H9 (cell line): ENCODE measurements around the gene COL8A1. TPM values are rescaled to one million over a fixed set of nuclear protein-coding genes. Genes with fewer than 3 reads are reported as not detected.
"Not testable (repeated sequence)": the region's sequence is repeated elsewhere in the genome, so short reads cannot be mapped to it uniquely, and the experiment has no call there.

ENCODE experiments used
- DNase-seq: peaks from one replicate; pipeline ENCODE4 v3.0.0-alpha.2; 2017
- H2AFZ ChIP-seq: one replicate; pipeline ENCODE4 v1.6.1; 2013; ENCODE audit warnings: mild to moderate bottlenecking, low read length, control low read depth, moderate library complexity
- H2AK5ac ChIP-seq: 2 replicates; pipeline ENCODE4 v1.6.1; 2013; ENCODE audit warnings: low read length, control low read depth, mixed read lengths; ENCODE audit not compliant: insufficient read length
- H2BK120ac ChIP-seq: one replicate; pipeline ENCODE4 v1.6.1; 2013; ENCODE audit warnings: low read depth, mild to moderate bottlenecking, low read length, control low read depth, inconsistent platforms; ENCODE audit not compliant: poor library complexity, severe bottlenecking
- H2BK12ac ChIP-seq: 2 replicates; pipeline ENCODE4 v1.6.1; 2013; ENCODE audit warnings: low read length, control low read depth, mixed read lengths, low read depth; ENCODE audit not compliant: insufficient read length
- H2BK15ac ChIP-seq: 2 replicates; pipeline ENCODE4 v1.6.1; 2013; ENCODE audit warnings: low read depth, low read length, control low read depth
- H2BK20ac ChIP-seq: one replicate; pipeline ENCODE4 v1.6.1; 2013; ENCODE audit warnings: low read depth, mild to moderate bottlenecking, low read length, control low read depth, inconsistent platforms; ENCODE audit not compliant: poor library complexity, severe bottlenecking
- H2BK5ac ChIP-seq: 2 replicates; pipeline ENCODE4 v1.6.1; 2013; ENCODE audit warnings: low read length, control low read depth, mixed read lengths; ENCODE audit not compliant: insufficient read length
- H3K14ac ChIP-seq: 2 replicates; pipeline ENCODE4 v1.6.1; 2013; ENCODE audit warnings: low read length, control low read depth; ENCODE audit not compliant: insufficient read depth
- H3K18ac ChIP-seq: 2 replicates; pipeline ENCODE4 v1.6.1; 2013; ENCODE audit warnings: low read depth, mild to moderate bottlenecking, mixed read lengths, low read length, control low read depth; ENCODE audit not compliant: insufficient read length
- H3K23ac ChIP-seq: 2 replicates; pipeline ENCODE4 v1.6.1; 2013; ENCODE audit warnings: low read length, control low read depth, mixed read lengths, low read depth; ENCODE audit not compliant: insufficient read length
- H3K23me2 ChIP-seq: 2 replicates; pipeline ENCODE4 v1.6.1; 2013; ENCODE audit warnings: low read depth, mild to moderate bottlenecking, mixed read lengths, low read length, control low read depth; ENCODE audit not compliant: insufficient read length, poor library complexity, severe bottlenecking
- H3K27ac ChIP-seq: 2 replicates; pipeline ENCODE4 v1.5.1; 2013; ENCODE audit warnings: low read length, control low read depth, mixed read lengths, low read depth; ENCODE audit not compliant: insufficient read length
- H3K27me3 ChIP-seq: 2 replicates; pipeline ENCODE4 v1.6.1; 2013; ENCODE audit warnings: low read length, control low read depth, inconsistent platforms; ENCODE audit not compliant: insufficient read depth
- H3K4ac ChIP-seq: 2 replicates; pipeline ENCODE4 v1.6.1; 2013; ENCODE audit warnings: low read depth, mild to moderate bottlenecking, control low read depth, inconsistent platforms, low read length, moderate library complexity
- H3K4me1 ChIP-seq: 2 replicates; pipeline ENCODE4 v1.6.1; 2013; ENCODE audit warnings: low read length, control low read depth, inconsistent platforms; ENCODE audit not compliant: insufficient read depth
- H3K4me2 ChIP-seq: 2 replicates; pipeline ENCODE4 v1.6.1; 2013; ENCODE audit warnings: low read length, control low read depth, mixed read lengths; ENCODE audit not compliant: insufficient read length, insufficient read depth
- H3K56ac ChIP-seq: 2 replicates; pipeline ENCODE4 v1.6.1; 2013; ENCODE audit warnings: low read depth, mild to moderate bottlenecking, mixed read lengths, low read length, control low read depth; ENCODE audit not compliant: insufficient read length
- H3K79me1 ChIP-seq: 2 replicates; pipeline ENCODE4 v1.6.1; 2013; ENCODE audit warnings: low read depth, mild to moderate bottlenecking, moderate library complexity, low read length, control low read depth, inconsistent platforms; ENCODE audit not compliant: insufficient read depth, poor library complexity, severe bottlenecking
- H3K79me2 ChIP-seq: 2 replicates; pipeline ENCODE4 v1.6.1; 2013; ENCODE audit warnings: low read length, control low read depth, inconsistent platforms; ENCODE audit not compliant: insufficient read depth
- H3K9ac ChIP-seq: 2 replicates; pipeline ENCODE4 v1.6.1; 2013; ENCODE audit warnings: low read length, control low read depth, mixed read lengths; ENCODE audit not compliant: insufficient read length; ENCODE audit errors: extremely low read depth
- H3K9me3 ChIP-seq: one replicate; pipeline ENCODE4 v1.6.1; 2013; ENCODE audit warnings: low read depth, low read length, inconsistent platforms; ENCODE audit not compliant: control insufficient read depth
- H3T11ph ChIP-seq: one replicate; pipeline ENCODE4 v1.6.1; 2013; ENCODE audit warnings: mild to moderate bottlenecking, low read length, control low read depth, inconsistent platforms
- H4K20me1 ChIP-seq: one replicate; pipeline ENCODE4 v1.6.1; 2013; ENCODE audit not compliant: control insufficient read depth, insufficient read length, insufficient read depth
- H4K5ac ChIP-seq: 2 replicates; pipeline ENCODE4 v1.6.1; 2013; ENCODE audit warnings: low read depth, mild to moderate bottlenecking, mixed read lengths, low read length, control low read depth; ENCODE audit not compliant: insufficient read length
- H4K8ac ChIP-seq: replicated peaks from 2 replicates; pipeline ENCODE4 v1.6.1; 2013; ENCODE audit warnings: low read length, control low read depth, mixed read lengths, low read depth; ENCODE audit not compliant: insufficient read length
- H4K91ac ChIP-seq: 2 replicates; pipeline ENCODE4 v1.6.1; 2013; ENCODE audit warnings: low read depth, mild to moderate bottlenecking, moderate library complexity, mixed read lengths, low read length, control low read depth; ENCODE audit not compliant: insufficient read length
- H3K27ac Mint-ChIP-seq, 3 experiments: 2 replicates in 2 of 3; 3 replicates in 1 of 3; pipeline ENCODE4 v1.8.0; 2020 to 2021; ENCODE audit warnings: mixed read lengths in 3 of 3, mild to moderate bottlenecking in 1 of 3, moderate library complexity in 1 of 3
- H3K27me3 Mint-ChIP-seq: 2 replicates; pipeline ENCODE4 v1.8.0; 2021; ENCODE audit warnings: low read depth, mild to moderate bottlenecking, moderate library complexity, mixed read lengths
- H3K36me3 Mint-ChIP-seq, 3 experiments: 2 replicates in 2 of 3; 3 replicates in 1 of 3; pipeline ENCODE4 v1.8.0; 2020 to 2021; ENCODE audit warnings: low read depth in 3 of 3, mixed read lengths in 3 of 3; ENCODE audit not compliant: insufficient read depth in 1 of 3
- H3K4me1 Mint-ChIP-seq, 2 experiments: 2 replicates each; pipeline ENCODE4 v1.8.0; 2020; ENCODE audit warnings: mixed read lengths in 2 of 2
- H3K4me3 Mint-ChIP-seq, 2 experiments: 2 replicates in 1 of 2; 3 replicates in 1 of 2; pipeline ENCODE4 v1.8.0; 2020 to 2021; ENCODE audit warnings: mild to moderate bottlenecking in 2 of 2, mixed read lengths in 2 of 2, moderate library complexity in 1 of 2
- H3K9me3 Mint-ChIP-seq, 2 experiments: 2 replicates in 1 of 2; 3 replicates in 1 of 2; pipeline ENCODE4 v1.8.0; 2020; ENCODE audit warnings: mild to moderate bottlenecking in 2 of 2, mixed read lengths in 2 of 2, moderate library complexity in 1 of 2
- CTCF ChIP-seq: fragments of 200-600 bp; sonication (generic); conservative IDR thresholded peaks from 3 replicates; pipeline ENCODE4 v1.8.0; 2021; ENCODE audit warnings: antibody characterized with exemption, mild to moderate bottlenecking
- WGBS: extraction: QIAGEN DNeasy Blood & Tissue Kit; methylation state at CpG from one replicate; pipeline ENCODE4 v1.1.7; 2013; ENCODE audit warnings: missing lambda C conversion rate, low lambda C conversion rate, mixed read lengths; ENCODE audit not compliant: insufficient read length; ENCODE audit errors: extremely low coverage; 5-methylcytosine and 5-hydroxymethylcytosine counted together
- long read RNA-seq: library from polyadenylated mRNA; unstranded; transcript quantifications from one replicate; pipeline ENCODE4 v2.0.0, GENCODE V29; 2020
- total RNA-seq: library from RNA; stranded (reverse); gene quantifications from 2 replicates; pipeline ENCODE4 v1.2.1, GENCODE V29; 2021

Gene COL8A1
- total RNA-seq: 0.17 and 0.26 TPM in 2 replicates
- long read RNA-seq, partial matches to known transcripts: 0 of 1 reads
- long read RNA-seq, other reads (novel, unspliced or antisense): 0 of 1 reads

GRCh38 chr3:99638167-99638948 lies at the start of gene COL8A1:
COL8A1 (plus strand) TSS chr3:99638594; CDS start chr3:99790683, 152,089 bp downstream.
- DNase-seq: peak; percentile 77
- H3K9me3 ChIP-seq: no peaks in the 10 kb centered on the region
- H3K23ac ChIP-seq: no peak within 1 kb of the TSS
- no peak within 1 kb of the TSS for H4K8ac ChIP-seq
- H2BK12ac ChIP-seq: no peak within 1 kb of the TSS
- H3K4me2 ChIP-seq: peak within 1 kb of the TSS; percentile 95
- H3K27me3 ChIP-seq: peaks cover 5% of the 10 kb centered on the region; the same call in 1 of the 2 replicates
- no peak for TF ChIP-seq CTCF
- peak within 1 kb of the TSS; percentile 43 for H2AFZ ChIP-seq
- no peaks in the 10 kb centered on the region for H3K79me2 ChIP-seq
- no peak within 1 kb of the TSS for H4K91ac ChIP-seq
- no peak within 1 kb of the TSS for H4K5ac ChIP-seq
- no peak within 1 kb of the TSS for H2AK5ac ChIP-seq
- H3K79me1 ChIP-seq: no peaks in the 10 kb centered on the region
- no peak within 1 kb of the TSS; a peak in 2 of 7 replicates for H3K27ac Mint-ChIP-seq
- H3K27ac ChIP-seq: no peak within 1 kb of the TSS
- H3K18ac ChIP-seq: no peak within 1 kb of the TSS
- H4K20me1 ChIP-seq: no peaks in the 10 kb centered on the region
- H3K4me3 Mint-ChIP-seq: peak within 1 kb of the TSS; percentile 70 to 93
- H3K4me1 Mint-ChIP-seq: peaks cover 54 to 61% of the 10 kb centered on the region in 2 experiments
- peak within 1 kb of the TSS; percentile 39 for H3K9ac ChIP-seq
- H2BK120ac ChIP-seq: no peak within 1 kb of the TSS
- no peak within 1 kb of the TSS for H2BK15ac ChIP-seq
- H3K23me2 ChIP-seq: peaks cover 19% of the 10 kb centered on the region
- no CpG with 5 or more reads among the region's 26 CpGs for WGBS
- H3K36me3 Mint-ChIP-seq: no peaks in the 10 kb centered on the region
- no peak within 1 kb of the TSS for H3K4ac ChIP-seq
- H2BK20ac ChIP-seq: no peak within 1 kb of the TSS
- no peak within 1 kb of the TSS for H3K56ac ChIP-seq
- H3T11ph ChIP-seq: no peak within 1 kb of the TSS
- H3K9me3 Mint-ChIP-seq: no peaks in the 10 kb centered on the region; a peak in 1 of 5 replicates
- H3K14ac ChIP-seq: no peak within 1 kb of the TSS
- H2BK5ac ChIP-seq: no peak within 1 kb of the TSS
- peaks cover 50% of the 10 kb centered on the region for H3K27me3 Mint-ChIP-seq
- H3K4me1 ChIP-seq: peaks cover 7% of the 10 kb centered on the region

- H3K36me3 Mint-ChIP-seq, H4K91ac ChIP-seq, H3K18ac ChIP-seq, H3K23me2 ChIP-seq, H3K27ac Mint-ChIP-seq, H3K23ac ChIP-seq, H4K20me1 ChIP-seq, H3T11ph ChIP-seq, H2BK15ac ChIP-seq, DNase-seq, H3K4ac ChIP-seq, H3K79me1 ChIP-seq, H3K14ac ChIP-seq, H2BK20ac ChIP-seq, H3K4me2 ChIP-seq, H3K9me3 Mint-ChIP-seq, H2BK120ac ChIP-seq, H2AFZ ChIP-seq, H2BK12ac ChIP-seq, H4K5ac ChIP-seq, H3K56ac ChIP-seq, H3K9me3 ChIP-seq, H3K4me1 Mint-ChIP-seq, H2AK5ac ChIP-seq, H4K8ac ChIP-seq, H3K27me3 ChIP-seq, H3K27ac ChIP-seq, H3K9ac ChIP-seq, H3K27me3 Mint-ChIP-seq, H3K4me1 ChIP-seq, H2BK5ac ChIP-seq, H3K79me2 ChIP-seq, H3K4me3 Mint-ChIP-seq: not testable (repeated sequence)
- no CpG with 5 or more reads among the region's 4 CpGs for WGBS
Measured at GRCh38 chr3:99589168-99589567, 49.2 kb upstream of the COL8A1 start.
